Measurements from ENCODE around the gene COA8. TPM values are rescaled to one million over a fixed set of nuclear protein-coding genes. Genes with fewer than 3 reads are reported as not detected.
A peak's percentile ranks its signal among the peaks of the same experiment; 100 is the strongest.

COA8 gene
- total RNA-seq, 4 donors from 2014 or later, result 13.6 to 20.8 (median 17.9) TPM

DNA sequence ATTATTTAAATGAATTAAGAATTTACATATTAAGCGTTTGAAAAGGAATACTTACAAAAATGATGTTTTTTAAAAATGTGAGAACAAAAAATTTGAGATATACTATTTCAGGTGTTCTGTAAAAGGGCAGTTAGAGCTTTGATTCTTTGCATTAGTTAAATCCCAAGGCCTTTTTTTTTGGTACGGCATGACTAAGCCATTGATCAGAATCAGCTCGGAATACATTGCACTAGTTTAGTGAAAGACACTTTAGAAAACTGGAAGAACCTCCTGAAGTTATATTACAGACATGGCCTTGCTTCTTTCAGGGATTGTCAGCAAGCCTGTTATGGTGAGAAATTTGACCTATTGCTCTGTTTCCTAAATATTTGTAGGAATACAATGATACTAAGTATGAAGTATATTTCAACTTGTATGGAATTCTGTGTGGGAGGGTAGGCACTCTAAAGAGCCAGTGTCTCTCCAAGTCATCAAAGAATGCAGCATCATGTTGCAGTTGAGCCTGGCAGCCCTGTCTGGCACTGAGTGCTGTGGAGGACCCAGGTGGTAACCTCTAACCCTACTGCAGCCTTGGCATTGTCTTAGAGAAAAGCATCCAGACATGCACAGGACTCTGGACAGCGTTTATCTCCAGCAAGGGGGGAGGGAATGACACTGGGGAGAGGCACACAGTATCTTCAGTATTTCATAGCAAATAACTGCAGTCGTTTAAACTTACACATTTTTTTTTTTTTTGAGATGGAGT is 67.8 kb downstream of the COA8 start:
- Histone ChIP-seq H3K4me3 (peak overlapping the region; percentile 95 to 99 (median 98)), H3K27me3 (no peaks in the 10 kb centered on the region), H3K9me3 (no peaks in the 10 kb centered on the region), H3K36me3 (peaks cover 0 to 12% (median 0%) of the 10 kb centered on the region in 3 donors), H3K27ac (peak overlapping the region in 1 of 4 donors; percentile 4), H3K4me1 (peaks cover 6 to 56% (median 15%) of the 10 kb centered on the region in 4 donors)
- no peak for TF ChIP-seq POLR2A (IDR thresholded peaks at IDR 0.05)
- TF ChIP-seq, protein P1, sequence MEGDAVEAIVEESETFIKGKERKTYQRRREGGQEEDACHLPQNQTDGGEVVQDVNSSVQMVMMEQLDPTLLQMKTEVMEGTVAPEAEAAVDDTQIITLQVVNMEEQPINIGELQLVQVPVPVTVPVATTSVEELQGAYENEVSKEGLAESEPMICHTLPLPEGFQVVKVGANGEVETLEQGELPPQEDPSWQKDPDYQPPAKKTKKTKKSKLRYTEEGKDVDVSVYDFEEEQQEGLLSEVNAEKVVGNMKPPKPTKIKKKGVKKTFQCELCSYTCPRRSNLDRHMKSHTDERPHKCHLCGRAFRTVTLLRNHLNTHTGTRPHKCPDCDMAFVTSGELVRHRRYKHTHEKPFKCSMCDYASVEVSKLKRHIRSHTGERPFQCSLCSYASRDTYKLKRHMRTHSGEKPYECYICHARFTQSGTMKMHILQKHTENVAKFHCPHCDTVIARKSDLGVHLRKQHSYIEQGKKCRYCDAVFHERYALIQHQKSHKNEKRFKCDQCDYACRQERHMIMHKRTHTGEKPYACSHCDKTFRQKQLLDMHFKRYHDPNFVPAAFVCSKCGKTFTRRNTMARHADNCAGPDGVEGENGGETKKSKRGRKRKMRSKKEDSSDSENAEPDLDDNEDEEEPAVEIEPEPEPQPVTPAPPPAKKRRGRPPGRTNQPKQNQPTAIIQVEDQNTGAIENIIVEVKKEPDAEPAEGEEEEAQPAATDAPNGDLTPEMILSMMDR (IDR thresholded peaks at IDR 0.05), result no peak
- no peak for DNase-seq

DNA sequence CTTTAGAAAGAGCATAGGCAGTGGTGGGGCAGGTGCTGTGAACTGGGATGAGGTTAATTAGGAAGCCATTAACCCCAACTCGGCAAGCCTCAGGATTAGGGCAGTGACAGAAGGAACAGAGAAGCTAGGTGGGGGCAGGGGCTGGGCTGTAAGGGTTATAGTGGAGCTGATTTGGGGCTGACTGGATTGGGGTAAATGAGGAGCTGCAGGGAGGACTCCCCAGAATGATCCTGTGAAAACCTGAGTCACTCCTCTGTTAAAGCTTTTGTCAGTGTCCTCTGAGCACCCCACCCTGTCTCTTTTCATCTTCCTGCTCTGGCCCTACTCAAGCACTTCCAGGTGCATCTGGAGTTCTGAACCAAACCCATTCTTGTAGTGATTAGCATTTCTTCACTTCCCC is 70.6 kb downstream of the COA8 start:
- no peak for DNase-seq
- H3K4me1 ChIP-seq, result peaks cover 4 to 67% (median 8%) of the 10 kb centered on the region in 4 donors
- no peak overlapping the region for H3K4me3 ChIP-seq
- TF ChIP-seq POLR2A (IDR thresholded peaks at IDR 0.05), result no peak
- no peak overlapping the region for H3K27ac ChIP-seq
- H3K36me3 ChIP-seq, result peaks cover 0 to 12% (median 0%) of the 10 kb centered on the region in 3 donors
- no peaks in the 10 kb centered on the region for H3K27me3 ChIP-seq
- no peaks in the 10 kb centered on the region for H3K9me3 ChIP-seq

DNA sequence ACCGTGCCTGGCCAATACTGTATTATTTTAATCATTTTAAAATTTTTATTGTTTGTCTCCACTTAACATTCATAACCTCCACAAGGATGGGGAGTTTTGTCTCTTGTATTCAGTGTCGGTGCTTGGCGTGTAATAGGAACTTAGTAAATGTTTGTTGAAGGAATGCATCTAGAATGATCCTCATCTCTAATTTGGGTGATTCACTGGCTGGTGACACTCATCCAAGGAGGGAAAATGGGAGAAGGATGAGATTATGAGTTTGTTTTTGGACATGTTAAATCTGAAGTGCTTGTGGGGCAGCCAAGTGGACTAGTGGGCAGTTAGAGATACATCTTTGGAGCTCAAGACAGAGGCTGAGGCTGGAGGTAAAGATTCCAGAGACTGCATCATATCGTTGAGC is 71.4 kb downstream of the COA8 start:
- Histone ChIP-seq H3K9me3 (no peaks in the 10 kb centered on the region), H3K27me3 (no peaks in the 10 kb centered on the region), H3K4me3 (no peak overlapping the region), H3K27ac (no peak overlapping the region), H3K4me1 (peaks cover 3 to 67% (median 8%) of the 10 kb centered on the region in 4 donors), H3K36me3 (peaks cover 0 to 12% (median 0%) of the 10 kb centered on the region in 3 donors)
- no peak for TF ChIP-seq POLR2A (IDR thresholded peaks at IDR 0.05)
- TF ChIP-seq, protein P1 (IDR thresholded peaks at IDR 0.05), result no peak
- no peak for DNase-seq

DNA sequence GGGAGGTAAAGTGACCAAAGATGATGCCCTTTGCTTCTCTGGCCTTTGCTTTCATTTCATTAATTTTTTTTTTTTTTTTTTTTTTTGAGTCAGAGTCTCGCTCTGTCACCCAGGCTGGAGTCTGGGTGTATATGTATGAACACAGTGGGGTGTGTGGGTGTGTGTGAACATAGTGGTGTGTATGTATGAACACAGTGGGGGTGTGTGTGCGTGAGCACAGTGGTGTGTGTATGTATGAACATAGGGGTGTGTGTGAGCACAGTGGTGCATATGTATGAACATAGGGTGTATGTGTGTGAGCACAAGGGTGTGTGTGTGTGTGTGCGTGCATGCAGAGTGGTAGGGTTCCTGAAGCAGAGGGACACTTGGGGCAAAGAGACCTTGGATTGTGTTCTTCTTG is 75.8 kb downstream of the COA8 start:
- DNase-seq, result no peak
- H3K27ac ChIP-seq, result no peak overlapping the region
- H3K4me1 ChIP-seq, result peaks cover 0 to 40% (median 0%) of the 10 kb centered on the region in 4 donors

More for the DNA sequence above, 75.8 kb downstream of the COA8 start:
- H3K27me3 ChIP-seq, result no peaks in the 10 kb centered on the region
- no peak overlapping the region for H3K4me3 ChIP-seq
- no peaks in the 10 kb centered on the region for H3K9me3 ChIP-seq
- no peaks in the 10 kb centered on the region for H3K36me3 ChIP-seq
- TF ChIP-seq POLR2A (IDR thresholded peaks at IDR 0.05), result no peak
- TF ChIP-seq, protein P1 (IDR thresholded peaks at IDR 0.05), result no peak

Small RNA genes lying within 50 kb of the gene (small RNA-seq; reads per million reads assigned to genes)
- 0 to 0.06 reads per million in 2 donors for gene RNU4-68P
- 0 reads per million in 2 donors for gene RNU7-160P

Other genes with a start within 250 kb of the COA8 start
- 100 to 1,000 TPM; 176 to 226 (median 217) TPM for gene EIF5, start 228.7 kb upstream of the COA8 start, total RNA-seq
- 100 to 1,000 TPM in 2 of 4 donors, 10 to 100 TPM in 2; 76.0 to 196 (median 99.5) TPM for gene MARK3, start 177.5 kb upstream of the COA8 start, total RNA-seq
- gene CKB, start 40.1 kb upstream of the COA8 start, total RNA-seq, result 100 to 1,000 TPM in 1 of 4 donors, 10 to 100 TPM in 3; 40.1 to 101 (median 68.4) TPM
- gene TRMT61A, start 33.8 kb upstream of the COA8 start, total RNA-seq, result 10 to 100 TPM in 1 of 4 donors, 1 to 10 TPM in 3; 6.1 to 13.9 (median 8.7) TPM
- gene BAG5, start 303 bp upstream of the COA8 start, total RNA-seq, result 10 to 100 TPM; 18.0 to 38.0 (median 19.5) TPM
- 100 to 1,000 TPM; 125 to 361 (median 270) TPM for gene KLC1, start 66.3 kb downstream of the COA8 start, total RNA-seq
- gene XRCC3, start 152.5 kb downstream of the COA8 start, total RNA-seq, result 10 to 100 TPM; 11.6 to 42.9 (median 16.2) TPM
- 10 to 100 TPM; 40.3 to 81.2 (median 59.0) TPM for gene ZFYVE21, start 152.8 kb downstream of the COA8 start, total RNA-seq